ENCODE data around the gene AFAP1.

GRCh38 chr4:7804756-7805385, 134.8 kb downstream of the AFAP1 start:
- no peak for TF ChIP-seq POLR2AphosphoS5 (IDR thresholded peaks at IDR 0.05; ENCODE audit: low read depth, low read length)
- no peak for TF ChIP-seq SIN3A (IDR thresholded peaks at IDR 0.05; ENCODE audit: borderline replicate concordance, insufficient read depth, low read depth, low read length)
- no peak for TF ChIP-seq CTCF (IDR thresholded peaks at IDR 0.05)
- TF ChIP-seq REST (IDR thresholded peaks at IDR 0.05; ENCODE audit: insufficient read depth in 1 of 2, low read depth in 2 of 2, low read length in 1 of 2), result no peak
- no peak for TF ChIP-seq TCF7L2 (IDR thresholded peaks at IDR 0.05; ENCODE audit: low read depth, low read length)
